ENCODE results near the gene PARVB. TPM values are rescaled to one million over a fixed set of nuclear protein-coding genes. Genes with fewer than 3 reads are reported as not detected.
A peak's percentile ranks its signal among the peaks of the same experiment; 100 is the strongest.

The PARVB gene
- total and polyA plus RNA-seq, 2 donors (not counting 1 experiment from before 2014, with no cell fraction given): 12.1 to 47.3 TPM

DNA sequence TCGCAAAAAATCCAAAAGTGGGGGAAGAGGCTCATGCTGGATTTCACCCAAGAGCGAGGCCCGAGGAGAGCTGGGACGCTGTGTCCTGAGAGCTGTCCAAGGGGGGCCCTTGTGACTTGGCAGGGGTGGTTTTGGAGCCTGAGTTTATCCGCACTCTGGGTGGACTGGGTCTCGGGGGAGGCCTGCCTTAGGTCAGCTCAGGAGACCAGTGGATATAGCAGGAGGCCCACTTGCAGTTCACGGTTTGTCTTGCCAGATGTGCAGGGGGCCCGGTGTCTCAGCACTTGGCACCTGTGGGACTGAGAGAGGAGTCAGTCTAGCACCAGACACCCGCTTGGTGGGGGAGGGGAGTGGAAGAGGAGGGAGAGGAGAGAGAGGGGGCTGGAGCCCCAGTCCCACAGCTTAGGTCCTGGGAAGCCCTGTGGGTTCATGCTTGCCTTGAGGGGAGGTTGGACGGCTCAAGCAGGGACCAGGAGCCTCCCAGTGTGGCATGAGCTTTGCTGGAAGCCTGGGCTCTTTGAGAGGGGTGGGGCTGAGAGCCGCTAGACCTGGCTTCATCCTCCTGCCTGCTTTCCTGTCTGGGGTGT is 33.4 kb downstream of the PARVB start:
- Histone ChIP-seq H3K79me2 (ENCODE audit: control insufficient read depth, insufficient read depth, low read length) (no peaks in the 10 kb centered on the region), H3K9ac (ENCODE audit: insufficient read depth, low read length) (no peak overlapping the region), H3K27me3 (ENCODE audit: control insufficient read depth, insufficient read depth, low read length) (no peaks in the 10 kb centered on the region), H3K4me2 (ENCODE audit: extremely low read depth, insufficient read depth, low read length) (no peak overlapping the region), H2AFZ (ENCODE audit: low read length) (no peak overlapping the region), H3K36me3 (ENCODE audit: control insufficient read depth, insufficient read depth, low read length) (no peaks in the 10 kb centered on the region), H3K4me3 (replicated peaks in 1 of 4; ENCODE audit: control extremely low read depth in 1 of 4, insufficient read depth in 1 of 4, low read depth in 3 of 4, low read length in 4 of 4) (peak overlapping the region in 1 of 4 experiments; percentile 20), H3K27ac (ENCODE audit: insufficient read depth, low read length) (no peak overlapping the region), H3K9me3 (ENCODE audit: control insufficient read depth, insufficient read depth, low read depth, low read length) (no peaks in the 10 kb centered on the region), H3K4me1 (ENCODE audit: control insufficient read depth, extremely low read depth, insufficient read depth, low read length) (no peaks in the 10 kb centered on the region), H4K20me1 (ENCODE audit: control insufficient read depth, extremely low read depth, insufficient read depth, low read length) (no peaks in the 10 kb centered on the region)
- TF ChIP-seq CTCF (conservative IDR thresholded peaks at IDR 0.05 in 1 of 2, IDR thresholded peaks at IDR 0.05 in 1 of 2; ENCODE audit: low read depth in 1 of 2, low read length in 2 of 2) (no peak), EZH2 (IDR thresholded peaks at IDR 0.05; ENCODE audit: low read length, missing control alignments) (no peak)
- DNase-seq (ENCODE audit: low read depth in 2 of 2): peak in 1 of 2 donors; percentile 28

GRCh38 chr22:44063462-44064371 is 39.6 kb downstream of the PARVB start:
- no peak overlapping the region for H2AFZ ChIP-seq (ENCODE audit: low read length)
- H3K27ac ChIP-seq (ENCODE audit: insufficient read depth, low read length): no peak overlapping the region
- no peaks in the 10 kb centered on the region for H3K9me3 ChIP-seq (ENCODE audit: control insufficient read depth, insufficient read depth, low read depth, low read length)
- no peak overlapping the region for H3K4me3 ChIP-seq (replicated peaks in 1 of 4; ENCODE audit: control extremely low read depth in 1 of 4, insufficient read depth in 1 of 4, low read depth in 3 of 4, low read length in 4 of 4)
- H4K20me1 ChIP-seq (ENCODE audit: control insufficient read depth, extremely low read depth, insufficient read depth, low read length): no peaks in the 10 kb centered on the region
- H3K36me3 ChIP-seq (ENCODE audit: control insufficient read depth, insufficient read depth, low read length): no peaks in the 10 kb centered on the region
- H3K4me1 ChIP-seq (ENCODE audit: control insufficient read depth, extremely low read depth, insufficient read depth, low read length): no peaks in the 10 kb centered on the region
- H3K79me2 ChIP-seq (ENCODE audit: control insufficient read depth, insufficient read depth, low read length): no peaks in the 10 kb centered on the region
- H3K4me2 ChIP-seq (ENCODE audit: extremely low read depth, insufficient read depth, low read length): no peak overlapping the region
- no peak for TF ChIP-seq CTCF (conservative IDR thresholded peaks at IDR 0.05 in 1 of 2, IDR thresholded peaks at IDR 0.05 in 1 of 2; ENCODE audit: low read depth in 1 of 2, low read length in 2 of 2)
- no peak for TF ChIP-seq EZH2 (IDR thresholded peaks at IDR 0.05; ENCODE audit: low read length, missing control alignments)
- no peaks in the 10 kb centered on the region for H3K27me3 ChIP-seq (ENCODE audit: control insufficient read depth, insufficient read depth, low read length)
- no peak overlapping the region for H3K9ac ChIP-seq (ENCODE audit: insufficient read depth, low read length)
- DNase-seq (ENCODE audit: low read depth in 2 of 2): no peak

- H2AFZ ChIP-seq (ENCODE audit: low read length): no peak overlapping the region
- no peak overlapping the region for H3K4me3 ChIP-seq (replicated peaks in 1 of 4; ENCODE audit: control extremely low read depth in 1 of 4, insufficient read depth in 1 of 4, low read depth in 3 of 4, low read length in 4 of 4)
- H3K27me3 ChIP-seq (ENCODE audit: control insufficient read depth, insufficient read depth, low read length): no peaks in the 10 kb centered on the region
- H3K9me3 ChIP-seq (ENCODE audit: control insufficient read depth, insufficient read depth, low read depth, low read length): no peaks in the 10 kb centered on the region
- H3K36me3 ChIP-seq (ENCODE audit: control insufficient read depth, insufficient read depth, low read length): no peaks in the 10 kb centered on the region
- H3K4me1 ChIP-seq (ENCODE audit: control insufficient read depth, extremely low read depth, insufficient read depth, low read length): no peaks in the 10 kb centered on the region
- H4K20me1 ChIP-seq (ENCODE audit: control insufficient read depth, extremely low read depth, insufficient read depth, low read length): no peaks in the 10 kb centered on the region
- DNase-seq (ENCODE audit: low read depth in 2 of 2): no peak
- H3K27ac ChIP-seq (ENCODE audit: insufficient read depth, low read length): no peak overlapping the region
- H3K79me2 ChIP-seq (ENCODE audit: control insufficient read depth, insufficient read depth, low read length): no peaks in the 10 kb centered on the region
- H3K9ac ChIP-seq (ENCODE audit: insufficient read depth, low read length): no peak overlapping the region
- no peak overlapping the region for H3K4me2 ChIP-seq (ENCODE audit: extremely low read depth, insufficient read depth, low read length)
- TF ChIP-seq EZH2 (IDR thresholded peaks at IDR 0.05; ENCODE audit: low read length, missing control alignments) (no peak), CTCF (conservative IDR thresholded peaks at IDR 0.05 in 1 of 2, IDR thresholded peaks at IDR 0.05 in 1 of 2; ENCODE audit: low read depth in 1 of 2, low read length in 2 of 2) (no peak)
Measured at GRCh38 chr22:44067033-44067432, 42.9 kb downstream of the PARVB start.
